Right cardiac atrium (tissue), 5 donors: ENCODE data around the gene TMEM145. TPM values are rescaled to one million over a fixed set of nuclear protein-coding genes. Genes with fewer than 3 reads are reported as not detected.
"Not testable (repeated sequence)": the region's sequence is repeated elsewhere in the genome, so short reads cannot be mapped to it uniquely, and the experiment has no call there.

Experiments used
- ATAC-seq, 2 donors: fragments of 200-7000 bp; cut with Tn5 transposase; one replicate each; pipeline versions ENCODE4 v1.8.0 to v1.9.1; 2020; ENCODE audit warnings: moderate library complexity in 2 of 2, mild to moderate bottlenecking in 1 of 2
- DNase-seq, 3 donors: peaks; one replicate each; pipeline ENCODE4 v3.0.0-alpha.2; 2020
- H3K27ac ChIP-seq: one replicate; pipeline ENCODE4 v1.5.1; 2013; ENCODE audit warnings: mild to moderate bottlenecking, low read length, control low read depth, moderate library complexity
- H3K27me3 ChIP-seq: one replicate; pipeline ENCODE4 v1.6.1; 2013; ENCODE audit not compliant: control insufficient read depth, insufficient read depth
- H3K4me1 ChIP-seq: one replicate; pipeline ENCODE4 v1.6.1; 2013; ENCODE audit warnings: low read length; ENCODE audit not compliant: control insufficient read depth, insufficient read depth
- H3K4me3 ChIP-seq: one replicate; pipeline ENCODE4 v1.5.1; 2013; ENCODE audit warnings: low read length, control low read depth
- H3K9me3 ChIP-seq: one replicate; pipeline ENCODE4 v1.6.1; 2013; ENCODE audit warnings: low read length; ENCODE audit not compliant: control insufficient read depth
- WGBS: extraction: QIAGEN DNeasy Blood & Tissue Kit; methylation state at CpG from one replicate; pipeline ENCODE4 v1.1.7; 2013; 5-methylcytosine and 5-hydroxymethylcytosine counted together
- intact Hi-C, 4 donors: fragments of 100-400 bp; cut with DNase I; formaldehyde crosslinking; loops; one replicate each; pipeline versions ENCODE4 v1.11.0 to v1.14.0; 2022 to 2023
- long read RNA-seq, 4 donors: library from polyadenylated mRNA; unstranded; transcript quantifications; one replicate each; pipeline ENCODE4 v2.0.0, GENCODE V29; 2020 to 2021
- polyA plus RNA-seq: library from polyadenylated mRNA; stranded (reverse); fragments of 200-250 nt; gene quantifications from one replicate; pipeline ENCODE4 v1.2.3, GENCODE V29; 2013
- total RNA-seq, 4 donors: library from RNA; stranded (reverse); fragmentation: NEBNext Ultra II Directional; extraction: Animal tissue kit (Norgen Biotek cat#: 25700); gene quantifications; one replicate each; pipeline ENCODE4 v1.2.1, GENCODE V29; 2021
- donor health status: healthy with polysubstance abuse.
- donor health status: DM: no; HTN: yes; CAD: no.
- donor health status: DM: no; HTN: no; CAD: no.
- donor health status: DM: no; HTN: yes; CAD: no; lungs with severe emphysema.
- donor health status: DM: yes; HTN: yes; CAD: no.

The TMEM145 gene
- total RNA-seq (1 to 10 TPM in 3 of 4 donors, under 1 TPM in 1; 0.91 to 1.6 (median 1.2) TPM), polyA plus RNA-seq (0.41 TPM)
- long read RNA-seq, donor 1: 0 reads
- long read RNA-seq, donor 2: 0 reads
- long read RNA-seq, donor 3: 0 reads
- long read RNA-seq, donor 4, partial matches to known transcripts: 0 of 1 reads
- long read RNA-seq, donor 4, other reads (novel, unspliced or antisense): 1 of 1 reads

GRCh38 chr19:42313096-42313839 lies at the start of gene TMEM145:
Gene TMEM145, plus strand, starts transcription at chr19:42313309. Its CDS starts 68 bp downstream, at chr19:42313377.
- Histone ChIP-seq H3K4me3 (peak within 1 kb of the TSS; percentile 45), H3K27ac (no peak within 1 kb of the TSS), H3K4me1 (peaks cover 2% of the 10 kb centered on the region), H3K9me3 (no peaks in the 10 kb centered on the region), H3K27me3 (no peaks in the 10 kb centered on the region)
- WGBS: under 1% methylated on average over 67 of the region's 67 CpGs
- intact Hi-C loops: no loop called here
- peak; percentile 74 to 84 for ATAC-seq
- DNase-seq: peak in 2 of 3 donors; percentile 76 to 78

DNA sequence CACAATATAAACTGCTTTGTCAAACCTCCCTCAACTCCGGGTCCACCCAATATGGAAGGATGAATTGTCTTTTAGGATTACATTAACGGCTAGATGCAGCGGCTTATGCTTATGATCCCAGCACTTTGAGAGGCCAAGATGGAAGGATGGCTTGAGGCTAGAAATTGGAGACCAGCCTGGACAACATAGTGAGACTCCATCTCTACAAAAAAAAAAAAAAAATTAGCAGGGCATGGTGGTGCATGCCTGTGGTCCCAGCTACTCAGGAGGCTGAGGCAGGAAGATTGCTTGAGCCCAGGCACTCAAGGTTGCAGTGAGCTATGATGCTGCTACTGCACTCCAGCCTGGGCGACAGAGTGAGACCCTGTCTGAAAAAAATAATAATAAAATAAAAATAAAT lies 47.0 kb upstream of the TMEM145 start:
- H3K4me1 ChIP-seq, H3K9me3 ChIP-seq, H3K4me3 ChIP-seq, H3K27me3 ChIP-seq, intact Hi-C loops, H3K27ac ChIP-seq, ATAC-seq: not testable (repeated sequence)
- DNase-seq: peak in 1 of 3 donors; percentile 16
- WGBS: 93% methylated on average over 4 of the region's 4 CpGs

DNA sequence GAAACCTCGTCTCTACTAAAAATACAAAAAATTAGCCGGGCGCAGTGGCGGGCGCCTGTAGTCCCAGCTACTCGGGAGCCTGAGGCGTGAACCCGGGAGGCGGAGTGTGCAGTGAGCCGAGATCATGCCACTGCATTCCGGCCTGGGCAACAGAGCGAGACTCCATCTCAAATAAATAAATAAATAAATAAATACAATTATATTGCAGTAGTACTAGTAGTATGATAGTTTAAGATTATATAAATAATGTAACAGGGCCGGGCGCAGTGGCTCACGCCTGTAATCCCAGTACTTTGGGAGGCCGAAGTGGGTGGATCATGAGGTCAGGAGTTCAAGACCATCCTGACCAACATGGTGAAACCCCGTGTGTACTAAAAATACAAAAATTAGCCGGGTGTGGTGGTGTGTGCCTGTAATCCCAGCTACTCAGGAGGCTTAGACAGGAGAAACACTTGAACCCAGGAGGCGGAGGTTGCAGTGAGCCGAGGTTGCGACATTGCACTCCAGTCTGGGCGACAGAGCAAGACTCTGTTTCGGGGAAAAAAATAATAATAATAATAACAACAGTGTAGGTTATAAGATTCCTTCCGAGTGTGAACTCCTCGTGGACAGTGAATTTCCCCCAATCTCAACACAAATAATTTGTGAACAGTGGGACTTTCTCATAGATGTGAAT lies 46.0 kb upstream of the TMEM145 start:
- H3K4me1 ChIP-seq, H3K4me3 ChIP-seq, H3K27ac ChIP-seq, ATAC-seq, intact Hi-C loops, H3K27me3 ChIP-seq, H3K9me3 ChIP-seq: not testable (repeated sequence)
- peak in 1 of 3 donors; percentile 40 for DNase-seq
- 94% methylated on average over 24 of the region's 25 CpGs for WGBS

DNA sequence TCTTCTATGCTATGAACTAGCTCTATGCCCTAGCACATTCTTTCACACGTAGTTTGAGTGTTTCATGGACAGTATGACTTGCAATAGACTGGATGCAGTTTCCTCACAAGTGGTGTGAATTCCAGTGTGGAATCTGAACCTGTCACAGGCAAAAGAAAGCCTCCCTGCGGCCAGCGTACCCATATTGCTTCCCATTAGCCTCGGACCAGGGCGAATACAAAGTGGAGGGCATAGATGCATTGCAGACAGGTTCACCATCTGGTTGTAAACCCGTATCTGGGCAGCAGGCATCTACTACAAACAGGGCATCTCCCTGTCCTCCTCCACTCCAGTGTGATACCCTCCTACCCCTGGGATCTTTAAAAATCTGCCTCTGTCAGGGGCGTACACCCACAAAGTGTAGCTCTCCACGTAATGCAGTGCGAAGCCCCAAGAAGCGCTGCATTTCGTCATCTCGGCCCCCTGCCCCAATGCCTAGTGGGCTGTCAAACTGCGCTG lies 45.4 kb upstream of the TMEM145 start:
- ATAC-seq (no peak), DNase-seq (peak in 1 of 3 donors; percentile 37)
- Histone ChIP-seq H3K4me1 (peaks cover 6% of the 10 kb centered on the region), H3K27me3 (no peaks in the 10 kb centered on the region), H3K4me3 (peak overlapping the region; percentile 33), H3K9me3 (no peaks in the 10 kb centered on the region), H3K27ac (peak overlapping the region; percentile 35)
- intact Hi-C loops: no loop called here
- 6% methylated on average over 13 of the region's 13 CpGs for WGBS

DNA sequence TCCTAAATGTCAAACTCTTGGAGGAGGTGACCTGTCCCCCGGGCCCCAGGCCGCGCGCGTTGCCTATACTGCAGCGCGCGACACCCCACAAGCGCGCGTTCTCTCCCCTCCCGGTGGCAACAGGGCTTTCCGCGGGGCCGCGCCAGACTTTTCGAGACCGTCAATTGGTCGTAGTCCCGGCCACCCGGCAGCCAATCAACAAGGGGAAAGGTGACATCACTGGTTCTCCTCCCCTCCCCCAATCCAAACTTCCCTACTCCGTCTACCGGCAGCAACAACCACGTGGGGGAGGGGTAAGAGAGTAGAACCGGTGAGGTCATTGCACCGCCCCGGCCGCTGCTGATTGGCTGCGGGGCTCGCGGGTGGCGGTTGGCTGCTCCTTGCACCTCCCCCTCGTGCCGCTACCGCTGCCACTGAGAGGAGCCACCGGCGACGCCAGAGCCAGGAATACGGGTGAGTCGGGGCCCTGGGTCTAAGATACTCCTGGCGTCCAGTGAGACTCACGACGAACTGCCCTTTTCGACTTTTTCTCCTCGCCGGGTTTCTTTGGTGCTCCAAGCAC lies 44.9 kb upstream of the TMEM145 start:
- under 1% methylated on average over 46 of the region's 46 CpGs for WGBS
- peak; percentile 98 to 99 (median 98) for DNase-seq
- H3K27me3 ChIP-seq: no peaks in the 10 kb centered on the region
- peak overlapping the region; percentile 63 for H3K4me3 ChIP-seq
- H3K27ac ChIP-seq: peak overlapping the region; percentile 94
- no peaks in the 10 kb centered on the region for H3K9me3 ChIP-seq
- H3K4me1 ChIP-seq: peaks cover 6% of the 10 kb centered on the region
- intact Hi-C loops: no loop called here
- peak; percentile 88 to 89 for ATAC-seq

DNA sequence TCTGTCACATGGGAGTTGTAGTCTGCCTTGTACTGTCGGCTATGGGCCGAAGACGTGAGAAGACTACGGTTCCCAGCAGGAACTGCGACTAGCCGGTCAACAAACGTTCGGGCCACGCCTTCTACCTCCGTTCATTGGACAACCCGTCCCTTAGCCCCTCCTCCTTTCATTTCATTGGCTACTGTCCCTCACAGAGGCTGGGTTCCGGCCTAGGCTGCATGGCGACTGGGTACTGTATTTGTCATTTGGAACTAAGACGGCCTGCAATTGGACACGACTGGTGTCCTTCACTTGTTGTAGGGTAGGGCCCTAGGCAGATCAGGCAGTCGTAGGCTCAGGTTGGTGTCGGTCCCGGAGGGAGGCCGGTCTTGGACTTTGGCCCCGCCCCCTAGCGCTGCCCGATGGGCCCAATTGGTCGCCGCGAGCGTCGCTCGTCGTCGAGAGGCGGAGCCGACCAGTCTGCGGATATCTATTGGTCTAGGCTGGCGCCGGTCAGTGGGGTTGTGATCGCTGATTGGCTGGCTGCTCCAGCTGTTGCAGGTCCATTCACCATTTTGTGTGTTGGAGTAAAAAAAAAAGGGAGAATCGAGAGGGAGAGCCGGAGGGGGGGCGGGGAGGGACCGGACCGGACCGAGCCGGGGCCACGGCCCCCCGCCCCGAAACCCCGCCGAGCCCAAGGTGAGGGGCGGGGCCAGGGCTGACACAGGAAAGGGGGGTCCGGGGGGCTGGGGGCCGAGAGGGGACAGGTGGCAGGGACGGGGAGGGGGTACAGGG lies 44.2 kb upstream of the TMEM145 start, which contains the start of gene CIC:
CIC (plus strand) TSS at position 549 of the 774 bp plus-strand sequence. CDS start 2,532 bp downstream, outside the sequence.
- intact Hi-C loops: no loop called here

DNA sequence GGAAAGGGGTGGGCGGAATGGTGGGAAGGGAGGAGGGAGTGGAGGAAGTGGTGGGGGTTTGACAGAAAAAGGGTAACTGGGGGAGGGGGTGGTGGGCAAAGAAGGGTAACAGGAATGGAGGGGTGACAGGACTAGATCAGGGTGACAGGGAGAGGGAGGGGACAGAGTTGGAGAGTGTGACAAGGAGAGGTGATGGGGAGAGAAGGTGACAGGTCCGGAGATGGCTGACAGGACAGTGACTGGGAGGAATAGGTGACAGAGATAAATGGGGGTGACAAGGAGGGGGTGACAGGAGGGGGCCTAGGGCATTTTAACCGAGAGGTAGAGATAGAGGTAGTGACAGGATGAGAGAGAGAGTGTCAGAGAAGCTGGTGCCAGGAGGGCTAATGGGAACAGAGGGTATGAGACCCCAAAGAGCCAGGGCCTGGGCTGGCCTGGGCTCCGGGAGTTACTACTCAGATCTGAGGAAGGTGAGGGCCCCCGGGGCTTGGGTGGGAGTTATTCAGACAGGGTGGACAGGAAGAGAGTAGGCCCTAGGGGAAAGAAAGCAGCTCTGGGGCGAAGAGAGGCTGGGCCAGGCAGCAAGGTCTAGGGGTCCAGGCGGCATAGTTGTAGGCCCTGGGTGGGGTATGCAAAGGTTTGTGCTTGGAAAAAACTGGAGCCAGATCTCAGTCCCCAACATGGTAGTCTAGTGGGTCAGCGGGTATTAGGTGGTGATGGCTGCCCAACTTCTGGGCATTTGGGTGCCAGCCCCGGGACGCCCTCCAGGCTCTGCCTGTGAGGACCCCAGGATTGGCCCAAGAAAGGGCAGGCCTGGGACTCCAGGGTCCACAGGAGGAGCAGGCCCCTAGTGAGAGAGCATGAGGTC lies 43.4 kb upstream of the TMEM145 start:
- Histone ChIP-seq H3K4me3 (peak overlapping the region; percentile 71), H3K27me3 (no peaks in the 10 kb centered on the region), H3K27ac (peak overlapping the region; percentile 67), H3K9me3 (no peaks in the 10 kb centered on the region), H3K4me1 (peaks cover 6% of the 10 kb centered on the region)
- intact Hi-C loops: no loop called here
- ATAC-seq: no peak
- WGBS: 26% methylated on average over 10 of the region's 10 CpGs
- peak; percentile 28 to 71 (median 57) for DNase-seq

More for the DNA sequence above, 44.2 kb upstream of the TMEM145 start, which contains the start of gene CIC:
- peak; percentile 99 to 100 (median 100) for DNase-seq
- H3K9me3 ChIP-seq: no peaks in the 10 kb centered on the region
- H3K27me3 ChIP-seq: no peaks in the 10 kb centered on the region
- H3K4me1 ChIP-seq: peaks cover 6% of the 10 kb centered on the region
- WGBS: under 1% methylated on average over 52 of the region's 52 CpGs
- H3K27ac ChIP-seq: peak within 1 kb of the TSS; percentile 94
- peak; percentile 93 to 94 for ATAC-seq
- H3K4me3 ChIP-seq: peak within 1 kb of the TSS; percentile 71

DNA sequence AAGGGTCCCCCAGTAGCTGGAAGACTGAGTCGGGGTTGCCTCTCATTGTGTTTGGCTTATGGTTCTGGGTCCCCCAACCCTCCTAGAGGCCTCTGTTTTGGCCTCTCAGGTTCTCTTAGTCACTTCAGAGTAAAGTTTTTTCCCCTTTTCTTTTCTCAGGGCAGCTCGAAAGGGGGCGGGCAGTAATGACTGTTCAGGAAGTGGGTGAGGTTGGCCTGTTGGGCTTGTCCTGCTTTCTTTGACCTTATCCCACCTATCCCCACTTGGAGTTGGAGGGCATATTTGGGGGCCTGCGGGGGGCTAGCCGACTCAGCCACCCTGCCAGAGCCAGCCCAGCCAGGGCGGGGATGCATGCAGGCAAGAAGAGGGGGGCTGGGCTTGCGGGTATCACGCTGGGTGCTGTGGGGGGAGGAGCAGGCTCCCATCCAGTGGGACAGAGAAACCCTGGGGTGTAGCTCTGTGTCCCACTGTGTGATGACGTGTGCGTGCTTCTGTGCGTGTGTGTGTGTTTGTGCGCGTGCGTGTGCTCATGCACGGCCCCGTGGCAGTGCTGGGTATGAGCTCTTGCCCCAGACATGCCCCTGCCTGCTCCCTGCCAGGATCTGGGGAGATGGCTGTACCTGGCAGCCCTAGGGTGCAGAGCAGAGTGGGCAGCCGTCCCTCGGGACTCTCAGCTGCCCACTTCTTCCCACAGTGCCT lies 42.6 kb upstream of the TMEM145 start:
- H3K9me3 ChIP-seq: no peaks in the 10 kb centered on the region
- no peaks in the 10 kb centered on the region for H3K27me3 ChIP-seq
- intact Hi-C loops: no loop called here
- 10% methylated on average over 18 of the region's 18 CpGs for WGBS
- ATAC-seq: peak in 1 of 2 donors; percentile 1
- H3K4me1 ChIP-seq: peaks cover 6% of the 10 kb centered on the region
- DNase-seq: peak; percentile 69 to 83 (median 82)
- H3K4me3 ChIP-seq: peak overlapping the region; percentile 71
- peak overlapping the region; percentile 67 for H3K27ac ChIP-seq

GRCh38 chr19:42271045-42271419 lies 42.1 kb upstream of the TMEM145 start:
- intact Hi-C loops: no loop called here
- Histone ChIP-seq H3K9me3 (no peaks in the 10 kb centered on the region), H3K4me3 (peak overlapping the region; percentile 71), H3K27ac (peak overlapping the region; percentile 67), H3K27me3 (no peaks in the 10 kb centered on the region), H3K4me1 (peaks cover 6% of the 10 kb centered on the region)
- 44% methylated on average over 3 of the region's 3 CpGs for WGBS
- DNase-seq (no peak), ATAC-seq (no peak)
